Measurements from ENCODE around the gene UBL7. TPM values are rescaled to one million over a fixed set of nuclear protein-coding genes. Genes with fewer than 3 reads are reported as not detected.

UBL7 gene
- total RNA-seq, 2 experiments from 2014 or later, result 14.3 to 17.1 TPM

GRCh38 chr15:74504836-74505235, 43.9 kb upstream of the UBL7 start:
- no peaks in the 10 kb centered on the region for H3K27me3 Mint-ChIP-seq
- TF ChIP-seq, protein P1, sequence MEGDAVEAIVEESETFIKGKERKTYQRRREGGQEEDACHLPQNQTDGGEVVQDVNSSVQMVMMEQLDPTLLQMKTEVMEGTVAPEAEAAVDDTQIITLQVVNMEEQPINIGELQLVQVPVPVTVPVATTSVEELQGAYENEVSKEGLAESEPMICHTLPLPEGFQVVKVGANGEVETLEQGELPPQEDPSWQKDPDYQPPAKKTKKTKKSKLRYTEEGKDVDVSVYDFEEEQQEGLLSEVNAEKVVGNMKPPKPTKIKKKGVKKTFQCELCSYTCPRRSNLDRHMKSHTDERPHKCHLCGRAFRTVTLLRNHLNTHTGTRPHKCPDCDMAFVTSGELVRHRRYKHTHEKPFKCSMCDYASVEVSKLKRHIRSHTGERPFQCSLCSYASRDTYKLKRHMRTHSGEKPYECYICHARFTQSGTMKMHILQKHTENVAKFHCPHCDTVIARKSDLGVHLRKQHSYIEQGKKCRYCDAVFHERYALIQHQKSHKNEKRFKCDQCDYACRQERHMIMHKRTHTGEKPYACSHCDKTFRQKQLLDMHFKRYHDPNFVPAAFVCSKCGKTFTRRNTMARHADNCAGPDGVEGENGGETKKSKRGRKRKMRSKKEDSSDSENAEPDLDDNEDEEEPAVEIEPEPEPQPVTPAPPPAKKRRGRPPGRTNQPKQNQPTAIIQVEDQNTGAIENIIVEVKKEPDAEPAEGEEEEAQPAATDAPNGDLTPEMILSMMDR (IDR thresholded peaks at IDR 0.05), result no peak
- DNase-seq, result no peak
- intact Hi-C loops (cut with DNase I, micrococcal nuclease), result no loop called here
- no peaks in the 10 kb centered on the region for H3K4me1 ChIP-seq (ENCODE audit: insufficient read depth, low read length)
- H3K9me3 ChIP-seq (ENCODE audit: control insufficient read depth in 1 of 2, insufficient read depth in 1 of 2, low read length in 2 of 2), result no peaks in the 10 kb centered on the region
- H3K27ac Mint-ChIP-seq, result no peak overlapping the region
- H3K36me3 ChIP-seq (ENCODE audit: insufficient read depth, low read length), result no peaks in the 10 kb centered on the region
- no peaks in the 10 kb centered on the region for H3K27me3 ChIP-seq (ENCODE audit: control insufficient read depth in 1 of 2, insufficient read depth in 2 of 2, low read length in 2 of 2)
- no peak overlapping the region for H3K27ac ChIP-seq (ENCODE audit: low read depth in 1 of 2, low read length in 2 of 2)
- POLR2A ChIA-PET, result no interaction called here
- CTCF ChIA-PET, result no interaction called here
- H3K36me3 Mint-ChIP-seq (ENCODE audit: low read depth), result peaks cover 22% of the 10 kb centered on the region
- H3K4me3 ChIP-seq (ENCODE audit: low read length), result no peak overlapping the region
- H3K4me3 Mint-ChIP-seq, result no peak overlapping the region
- H3K9me3 Mint-ChIP-seq, result no peaks in the 10 kb centered on the region
- no peak for ATAC-seq (ENCODE audit: poor library complexity)
- no peaks in the 10 kb centered on the region for H3K4me1 Mint-ChIP-seq (ENCODE audit: low read depth)

- no peak overlapping the region for H3K4me3 Mint-ChIP-seq
- no peaks in the 10 kb centered on the region for H3K4me1 ChIP-seq (ENCODE audit: insufficient read depth, low read length)
- DNase-seq, result no peak
- TF ChIP-seq, protein P1 (IDR thresholded peaks at IDR 0.05), result no peak
- POLR2A ChIA-PET, result no interaction called here
- no peaks in the 10 kb centered on the region for H3K27me3 ChIP-seq (ENCODE audit: control insufficient read depth in 1 of 2, insufficient read depth in 2 of 2, low read length in 2 of 2)
- no peaks in the 10 kb centered on the region for H3K36me3 ChIP-seq (ENCODE audit: insufficient read depth, low read length)
- intact Hi-C loops (cut with DNase I, micrococcal nuclease), result no loop called here
- no peaks in the 10 kb centered on the region for H3K27me3 Mint-ChIP-seq
- H3K4me3 ChIP-seq (ENCODE audit: low read length), result no peak overlapping the region
- no peak overlapping the region for H3K27ac Mint-ChIP-seq
- H3K9me3 ChIP-seq (ENCODE audit: control insufficient read depth in 1 of 2, insufficient read depth in 1 of 2, low read length in 2 of 2), result no peaks in the 10 kb centered on the region
- H3K36me3 Mint-ChIP-seq (ENCODE audit: low read depth), result peaks cover 22% of the 10 kb centered on the region
- CTCF ChIA-PET, result no interaction called here
- H3K27ac ChIP-seq (ENCODE audit: low read depth in 1 of 2, low read length in 2 of 2), result no peak overlapping the region
- no peaks in the 10 kb centered on the region for H3K9me3 Mint-ChIP-seq
- no peak for ATAC-seq (ENCODE audit: poor library complexity)
- no peaks in the 10 kb centered on the region for H3K4me1 Mint-ChIP-seq (ENCODE audit: low read depth)
Measured at GRCh38 chr15:74504418-74504817, 43.5 kb upstream of the UBL7 start.

DNA sequence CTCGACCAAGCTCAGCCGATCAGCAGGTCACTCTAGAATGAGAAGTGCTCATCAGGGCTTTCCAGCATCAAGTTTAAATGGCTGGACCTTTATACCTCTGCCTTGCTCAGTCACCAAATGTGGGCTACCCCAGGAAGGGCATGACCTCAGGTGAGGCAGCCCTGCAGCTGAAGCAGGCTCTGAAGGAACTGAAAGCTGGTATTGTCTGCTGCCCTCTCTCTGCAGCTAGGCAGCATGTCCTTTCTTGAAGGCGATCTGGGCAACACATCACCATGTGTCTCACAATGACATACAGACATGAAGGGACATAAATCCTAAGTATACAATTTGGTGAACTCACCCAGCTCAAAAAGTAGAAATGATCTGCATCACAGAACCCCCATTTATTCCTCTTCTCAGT, 41.3 kb upstream of the UBL7 start:
- Mint-ChIP-seq H3K36me3 (ENCODE audit: low read depth) (peaks cover 26% of the 10 kb centered on the region), H3K4me3 (no peak overlapping the region), H3K27ac (no peak overlapping the region), H3K4me1 (ENCODE audit: low read depth) (no peaks in the 10 kb centered on the region), H3K27me3 (no peaks in the 10 kb centered on the region), H3K9me3 (no peaks in the 10 kb centered on the region)
- Histone ChIP-seq H3K27me3 (ENCODE audit: control insufficient read depth in 1 of 2, insufficient read depth in 2 of 2, low read length in 2 of 2) (no peaks in the 10 kb centered on the region), H3K36me3 (ENCODE audit: insufficient read depth, low read length) (no peaks in the 10 kb centered on the region), H3K9me3 (ENCODE audit: control insufficient read depth in 1 of 2, insufficient read depth in 1 of 2, low read length in 2 of 2) (no peaks in the 10 kb centered on the region), H3K4me1 (ENCODE audit: insufficient read depth, low read length) (no peaks in the 10 kb centered on the region), H3K4me3 (ENCODE audit: low read length) (no peak overlapping the region), H3K27ac (ENCODE audit: low read depth in 1 of 2, low read length in 2 of 2) (no peak overlapping the region)
- DNase-seq, result peak in 1 of 14 experiments; percentile 4
- intact Hi-C loops (cut with DNase I, micrococcal nuclease), result no loop called here
- CTCF ChIA-PET, result no interaction called here
- no peak for ATAC-seq (ENCODE audit: poor library complexity)
- TF ChIP-seq, protein P1 (IDR thresholded peaks at IDR 0.05), result no peak
- POLR2A ChIA-PET, result no interaction called here

Data from CD4-positive, alpha-beta T cell (primary cell).